HG03565 (cell line): ENCODE data around the gene DPAGT1.

Experiments used
- ATAC-seq: cut with Tn5 transposase; IDR thresholded peaks from one replicate; pipeline ENCODE4 v1.9.1; 2021; ENCODE audit warnings: mild to moderate bottlenecking, moderate library complexity; ENCODE audit not compliant: unreplicated experiment

DPAGT1 gene

GRCh38 chr11:119095066-119095880 is 6.4 kb downstream of the DPAGT1 start:
- ATAC-seq, result peak; percentile 70

GRCh38 chr11:119094816-119095065 is 6.9 kb downstream of the DPAGT1 start:
- peak; percentile 28 for ATAC-seq

- ATAC-seq, result no peak
Measured at GRCh38 chr11:119093942-119094815, 7.5 kb downstream of the DPAGT1 start.

- ATAC-seq, result no peak
Measured at GRCh38 chr11:119092880-119093842, 8.5 kb downstream of the DPAGT1 start.

- no peak for ATAC-seq
Measured at GRCh38 chr11:119091966-119092879, 9.4 kb downstream of the DPAGT1 start.

GRCh38 chr11:119091178-119091577 is 10.5 kb downstream of the DPAGT1 start:
- no peak for ATAC-seq

GRCh38 chr11:119089319-119089718 is 12.3 kb downstream of the DPAGT1 start:
- ATAC-seq, result no peak

- ATAC-seq, result no peak
Measured at GRCh38 chr11:119088406-119088805, 13.2 kb downstream of the DPAGT1 start.

GRCh38 chr11:119087747-119088241 is 13.9 kb downstream of the DPAGT1 start:
- no peak for ATAC-seq

GRCh38 chr11:119087123-119087522 is 14.5 kb downstream of the DPAGT1 start:
- no peak for ATAC-seq

GRCh38 chr11:119085437-119085847 is 16.2 kb downstream of the DPAGT1 start:
- ATAC-seq, result no peak

GRCh38 chr11:119084663-119085436 is 16.8 kb downstream of the DPAGT1 start, which contains the start of gene HMBS:
TSS of gene HMBS (plus strand) at chr11:119084881. CDS start at chr11:119085034, 153 bp downstream.
- ATAC-seq, result peak; percentile 78

- no peak for ATAC-seq
Measured at GRCh38 chr11:119081682-119082260, 19.9 kb downstream of the DPAGT1 start.

GRCh38 chr11:119078675-119079420 is 22.8 kb downstream of the DPAGT1 start:
- no peak for ATAC-seq

GRCh38 chr11:119077839-119078238 is 23.8 kb downstream of the DPAGT1 start:
- no peak for ATAC-seq

- peak; percentile 83 for ATAC-seq
Measured at GRCh38 chr11:119067371-119068222, 34.1 kb downstream of the DPAGT1 start, which contains the start of gene VPS11. TSS of gene VPS11 (plus strand) at chr11:119067818. CDS start at chr11:119067824, 6 bp downstream.

- ATAC-seq, result no peak
Measured at GRCh38 chr11:119065369-119065768, 36.3 kb downstream of the DPAGT1 start.
